Hematopoietic multipotent progenitor cell treated with erythropoietin and hydrocortisone succinate and interleukin-3 and kit ligand, for 8 days (in vitro differentiated cells): ENCODE data around the gene S100A14.
"Not testable (repeated sequence)": the region's sequence is repeated elsewhere in the genome, so short reads cannot be mapped to it uniquely, and the experiment has no call there.

ENCODE experiments used
- DNase-seq: peaks from one replicate; pipeline ENCODE4 v3.0.0-alpha.2; 2015

The S100A14 gene

DNA sequence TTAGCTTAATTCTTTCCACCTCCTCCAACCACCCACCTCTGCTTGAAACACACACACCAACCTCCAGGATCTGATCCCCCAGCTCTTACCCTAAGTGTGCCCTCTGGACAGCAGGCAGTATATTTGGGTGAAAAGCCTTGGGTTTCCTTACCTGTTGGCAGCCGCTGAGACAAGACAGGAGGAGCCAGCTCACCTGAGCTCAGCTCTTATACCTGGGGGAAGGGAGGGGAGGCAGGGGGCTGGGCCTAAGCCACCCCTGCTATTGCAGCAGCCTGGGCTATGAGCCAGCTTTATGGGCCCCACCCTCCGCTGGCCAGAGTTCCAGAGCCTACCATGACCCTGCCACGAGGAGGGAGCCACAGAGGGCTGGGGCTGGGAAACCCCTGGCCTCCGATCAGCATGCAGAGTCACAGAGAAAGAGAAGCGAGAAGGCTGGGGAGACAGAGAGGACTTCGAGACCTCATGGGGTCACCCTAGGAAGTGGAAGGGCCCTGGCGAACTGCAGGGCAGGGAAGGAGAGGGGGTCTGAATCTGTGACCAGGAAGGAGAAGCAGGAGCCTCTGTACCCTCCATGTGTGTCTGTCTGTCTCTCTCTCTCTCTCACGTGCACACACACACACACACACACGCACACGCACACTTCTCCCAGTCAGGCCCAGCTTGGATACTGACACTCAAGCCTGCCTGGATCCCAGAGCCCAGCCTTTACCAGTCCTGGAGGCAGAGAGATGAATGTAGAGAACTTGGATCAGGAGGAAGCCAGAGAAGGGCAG, at the start of gene S100A14:
Gene S100A14 (minus strand): TSS at position 182 of the 773 bp plus-strand sequence. CDS start 467 bp downstream, outside the sequence.
- DNase-seq = peak; percentile 55

DNA sequence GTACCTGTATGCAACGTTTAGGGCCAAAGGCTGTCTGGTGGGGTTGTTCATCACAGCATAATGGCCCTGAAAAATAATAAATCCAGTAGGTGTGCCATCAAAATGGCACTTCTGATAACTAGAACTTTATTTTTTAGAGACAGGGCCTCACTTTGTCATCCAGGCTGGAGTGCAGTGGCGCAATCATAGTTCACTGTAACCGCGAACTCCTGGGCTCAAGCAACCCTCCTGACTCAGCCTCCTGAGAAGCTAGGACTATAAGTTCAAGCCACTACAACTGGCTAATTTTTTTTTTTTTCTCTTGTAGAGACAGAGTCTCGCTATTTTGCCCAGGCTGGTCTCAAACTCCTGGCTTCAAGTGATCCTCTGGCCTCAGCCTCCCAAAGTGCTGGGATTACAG, 47.1 kb upstream of the S100A14 start:
- no peak for DNase-seq

DNA sequence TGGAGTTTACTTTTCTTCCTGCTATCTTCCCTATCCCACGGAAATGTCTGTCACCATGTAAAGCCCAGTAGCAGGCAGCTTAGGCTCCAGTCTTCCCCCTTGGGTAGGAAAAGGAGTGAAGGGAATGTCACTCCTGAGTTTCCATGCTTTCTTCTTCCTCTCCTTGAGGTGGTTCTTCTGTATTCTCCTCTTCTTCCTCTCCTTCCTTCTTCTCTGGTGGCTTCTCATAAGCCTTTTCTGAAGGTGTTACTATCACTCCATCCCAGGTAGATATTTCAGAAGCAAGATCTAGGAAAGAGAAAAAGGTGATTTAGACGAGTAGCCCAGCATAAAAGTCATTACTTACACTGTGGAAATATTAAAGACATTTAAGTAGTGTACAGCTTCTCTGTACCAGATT, 46.1 kb upstream of the S100A14 start:
- DNase-seq = no peak

DNA sequence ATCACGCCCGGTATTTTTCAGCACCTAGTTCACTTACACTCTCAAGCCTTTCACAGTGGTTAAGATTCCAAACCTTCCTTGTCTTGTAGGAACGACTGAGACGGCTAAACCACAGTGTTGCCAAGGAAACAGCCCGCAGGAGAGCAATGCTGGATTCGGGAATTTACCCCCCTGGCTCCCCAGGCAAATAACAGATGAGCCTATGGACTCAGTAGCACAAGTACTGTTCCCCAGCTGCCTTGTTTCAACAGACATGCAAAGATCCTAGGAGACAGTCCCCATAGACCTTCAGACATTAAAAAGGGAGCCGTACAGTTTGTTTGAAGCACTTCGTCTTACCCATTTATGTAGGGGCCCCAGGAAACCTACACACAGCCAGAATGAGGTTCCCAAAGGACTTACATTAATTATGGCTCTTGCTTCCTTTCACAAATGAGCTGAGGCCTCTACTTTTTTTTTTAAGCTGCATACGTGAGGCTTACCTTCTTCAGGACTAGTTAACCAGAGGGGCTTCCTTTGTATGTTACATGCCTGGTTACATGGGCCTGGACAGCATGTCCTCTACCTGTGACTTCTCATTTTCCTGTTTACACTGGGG, 45.1 kb upstream of the S100A14 start:
- no peak for DNase-seq

DNA sequence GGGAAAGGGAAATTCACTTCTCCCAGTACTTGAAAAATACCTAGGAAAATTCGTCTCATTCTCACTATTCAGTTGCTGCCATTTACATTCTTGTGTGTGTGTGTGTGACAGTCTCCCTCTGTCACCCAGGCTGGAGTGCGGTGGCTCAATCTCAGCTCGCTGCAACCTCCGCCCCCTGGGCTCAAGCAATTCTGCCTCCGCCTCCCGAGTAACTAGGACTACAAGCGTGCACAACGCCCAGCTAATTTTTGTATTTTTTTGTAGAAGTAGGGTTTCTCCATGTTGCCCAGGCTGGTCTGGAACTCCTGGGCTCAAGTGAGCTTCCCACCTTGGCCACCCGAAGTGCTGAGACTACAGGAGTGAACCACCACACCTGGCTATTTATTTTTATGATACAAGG, 43.5 kb upstream of the S100A14 start:
- no peak for DNase-seq

DNA sequence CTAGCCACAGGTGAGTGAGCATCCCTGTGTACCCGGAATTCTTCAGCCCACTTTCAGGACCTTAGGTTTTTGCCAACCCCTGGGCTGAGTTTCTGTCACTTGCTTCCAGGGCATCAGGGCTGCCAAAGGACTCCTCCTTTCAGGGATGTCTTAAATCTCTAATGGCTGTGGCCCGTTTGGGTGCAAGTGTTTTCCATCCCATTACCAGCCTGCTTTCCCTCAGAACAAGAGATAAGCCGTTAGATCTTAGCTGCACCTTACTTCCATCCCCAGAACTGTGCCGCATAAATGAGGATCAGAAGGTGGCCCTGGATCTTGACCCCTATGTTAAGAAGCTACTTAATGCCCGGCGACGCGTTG, 43.0 kb upstream of the S100A14 start:
- DNase-seq = no peak

DNA sequence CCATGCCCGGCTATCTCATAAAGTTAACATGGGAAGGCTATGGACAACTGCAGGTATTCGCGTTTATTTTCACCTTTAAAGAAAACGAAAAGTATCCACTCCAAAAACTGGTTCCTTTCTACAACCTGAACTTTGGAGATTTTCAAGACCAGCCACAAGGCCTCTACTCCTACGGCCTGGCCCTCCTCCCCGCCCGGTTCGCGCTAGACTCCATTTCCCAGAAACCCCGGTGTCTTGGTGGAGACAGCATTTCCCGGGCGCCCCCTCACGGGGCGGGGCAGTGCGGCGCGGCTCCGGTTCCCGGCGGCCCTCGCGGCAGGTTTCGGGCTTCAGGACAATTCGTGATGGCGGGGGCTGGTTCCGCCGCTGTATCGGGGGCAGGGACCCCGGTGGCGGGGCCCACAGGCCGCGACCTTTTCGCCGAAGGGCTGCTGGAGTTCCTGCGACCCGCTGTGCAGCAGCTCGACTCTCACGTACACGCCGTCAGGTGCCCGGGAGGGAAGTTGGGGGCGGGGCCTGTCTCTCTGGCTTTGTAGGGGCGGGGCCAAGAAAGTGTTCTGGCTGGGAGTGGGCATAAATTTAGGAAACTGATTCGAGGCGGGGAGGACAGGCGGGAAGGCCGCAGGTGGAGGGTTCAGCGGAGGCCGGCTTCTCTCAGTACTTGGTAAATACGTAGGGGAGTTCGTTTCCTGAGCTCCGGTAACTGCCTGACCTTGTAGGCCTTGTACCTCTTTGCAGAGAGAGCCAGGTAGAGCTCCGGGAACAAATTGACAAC, 42.5 kb upstream of the S100A14 start, which contains the start of gene SNAPIN:
Gene SNAPIN (plus strand): TSS at position 304 of the 775 bp plus-strand sequence. CDS start 41 bp downstream, at position 345.
- DNase-seq = peak; percentile 92

DNA sequence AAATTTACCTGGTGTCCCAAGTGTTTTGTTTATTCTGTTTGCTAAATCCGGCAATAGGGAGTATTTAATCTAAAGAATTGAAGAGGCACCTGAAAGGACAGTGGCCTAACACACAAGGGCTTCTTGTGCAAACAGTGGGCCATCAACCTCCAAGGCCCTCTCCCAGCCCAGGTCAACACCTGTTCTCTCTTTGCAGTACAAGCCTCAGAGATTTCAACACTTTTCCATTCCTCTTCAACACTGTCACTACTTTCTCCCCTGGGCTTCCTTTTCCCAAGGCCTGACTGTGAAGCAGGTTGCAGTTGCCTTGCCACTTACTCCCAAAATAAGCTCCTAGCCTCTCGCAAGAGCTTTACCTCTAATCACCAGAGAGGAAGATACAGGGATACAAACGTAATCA, 39.2 kb upstream of the S100A14 start:
- DNase-seq = no peak

DNA sequence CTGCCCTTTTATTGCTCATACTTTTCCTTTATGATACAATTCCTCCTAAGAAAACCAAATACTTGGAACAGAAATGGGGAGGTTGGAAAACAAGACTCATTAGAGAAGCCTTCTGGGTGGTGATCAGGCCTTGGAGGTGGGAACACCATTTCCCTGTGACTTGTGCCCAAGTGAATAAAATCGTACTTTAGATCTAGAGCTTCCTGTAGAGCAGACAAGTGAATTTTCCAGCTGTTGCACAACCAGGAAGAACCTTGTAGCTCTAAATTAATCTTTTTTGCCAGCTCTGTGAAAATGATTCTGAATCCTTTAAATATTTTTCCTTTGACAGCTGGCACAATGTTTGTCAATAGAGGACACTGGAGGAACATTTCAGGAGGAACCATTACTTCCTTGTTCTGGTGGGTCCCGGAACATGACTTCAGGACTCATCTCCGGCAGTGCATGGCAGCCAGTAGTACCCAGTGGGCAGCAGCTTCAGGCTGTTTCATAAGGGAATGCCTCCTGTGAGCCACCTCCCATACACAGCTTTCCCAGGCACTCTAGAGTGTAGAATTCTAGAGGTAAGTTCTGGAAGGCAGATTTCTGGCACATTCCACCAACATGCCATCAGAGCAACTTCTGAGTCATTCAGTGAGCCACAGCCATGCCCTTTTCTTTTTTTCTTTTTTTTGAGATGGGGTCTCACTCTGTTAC, 36.8 kb upstream of the S100A14 start:
- DNase-seq = no peak

DNA sequence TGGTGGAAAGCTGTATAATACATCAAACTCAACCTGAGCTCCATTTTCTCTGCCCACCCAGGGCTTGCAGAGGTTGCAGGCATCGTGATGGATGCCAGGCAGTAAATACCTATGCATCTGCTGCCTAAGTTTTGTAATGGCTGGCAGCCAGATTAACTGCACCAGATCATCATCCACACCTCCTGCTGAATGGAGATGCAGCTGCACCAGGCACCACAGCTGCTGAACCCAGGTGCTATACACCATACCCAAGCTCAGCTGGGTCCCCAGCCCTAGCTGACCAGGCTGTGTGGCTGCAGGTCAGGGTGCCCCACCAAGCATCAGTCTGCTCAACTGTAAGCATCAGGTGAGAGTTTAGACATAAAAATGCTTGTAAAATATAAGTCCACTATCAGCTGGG, 35.6 kb upstream of the S100A14 start:
- no peak for DNase-seq

DNA sequence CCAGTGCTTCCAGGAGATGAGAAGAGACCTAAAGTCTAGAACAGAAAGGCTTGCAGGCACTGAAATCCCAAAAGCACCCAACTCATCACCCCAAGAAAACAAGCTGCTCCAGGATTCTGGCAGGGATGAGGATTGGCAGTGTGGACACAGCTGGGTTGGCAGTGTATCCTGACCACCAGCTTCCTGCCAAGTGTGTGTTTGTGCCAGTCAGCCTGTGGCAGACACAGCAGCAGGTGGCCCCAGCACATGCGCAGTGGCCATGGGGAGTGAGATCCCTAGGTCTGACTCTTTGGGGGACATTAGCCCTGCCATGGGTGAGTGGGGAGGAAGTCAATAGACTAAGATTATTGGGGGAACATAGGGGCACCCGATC, 33.7 kb upstream of the S100A14 start:
- peak; percentile 22 for DNase-seq

DNA sequence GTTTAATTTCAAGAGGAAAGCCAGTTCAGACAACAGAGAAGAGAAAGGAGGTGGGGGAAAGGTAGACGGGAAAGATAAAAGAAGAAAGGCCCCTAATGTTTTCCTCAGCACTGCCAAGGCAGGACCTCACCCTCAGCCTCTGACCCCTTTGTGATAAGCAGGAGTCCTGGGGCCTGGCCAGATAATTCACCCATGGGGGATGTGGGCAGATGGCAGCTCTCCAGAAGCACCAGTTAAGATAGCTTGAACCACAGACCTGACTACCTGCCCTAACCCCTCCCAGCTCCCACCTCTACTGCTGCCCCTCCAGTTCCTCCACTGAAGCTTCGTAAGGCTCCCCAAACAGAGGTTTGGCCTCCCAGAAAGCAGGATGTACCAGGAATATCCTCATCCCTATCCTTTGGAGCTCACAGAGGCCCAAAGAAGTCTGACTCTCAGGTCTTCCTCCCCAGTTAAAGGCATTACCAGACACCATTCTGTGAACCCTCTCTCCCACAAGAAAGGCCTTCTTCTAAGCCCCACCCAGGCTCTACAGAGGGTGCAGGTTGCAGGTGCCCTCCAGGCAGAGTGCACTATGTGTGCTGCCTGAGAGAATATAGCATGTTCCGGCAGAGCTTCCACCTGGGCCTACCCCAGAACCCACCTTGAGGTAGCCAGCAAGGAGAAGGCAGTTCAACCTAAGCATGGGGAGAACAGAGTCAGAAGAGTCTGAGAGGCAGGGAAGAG, 33.2 kb upstream of the S100A14 start:
- peak; percentile 90 for DNase-seq

DNA sequence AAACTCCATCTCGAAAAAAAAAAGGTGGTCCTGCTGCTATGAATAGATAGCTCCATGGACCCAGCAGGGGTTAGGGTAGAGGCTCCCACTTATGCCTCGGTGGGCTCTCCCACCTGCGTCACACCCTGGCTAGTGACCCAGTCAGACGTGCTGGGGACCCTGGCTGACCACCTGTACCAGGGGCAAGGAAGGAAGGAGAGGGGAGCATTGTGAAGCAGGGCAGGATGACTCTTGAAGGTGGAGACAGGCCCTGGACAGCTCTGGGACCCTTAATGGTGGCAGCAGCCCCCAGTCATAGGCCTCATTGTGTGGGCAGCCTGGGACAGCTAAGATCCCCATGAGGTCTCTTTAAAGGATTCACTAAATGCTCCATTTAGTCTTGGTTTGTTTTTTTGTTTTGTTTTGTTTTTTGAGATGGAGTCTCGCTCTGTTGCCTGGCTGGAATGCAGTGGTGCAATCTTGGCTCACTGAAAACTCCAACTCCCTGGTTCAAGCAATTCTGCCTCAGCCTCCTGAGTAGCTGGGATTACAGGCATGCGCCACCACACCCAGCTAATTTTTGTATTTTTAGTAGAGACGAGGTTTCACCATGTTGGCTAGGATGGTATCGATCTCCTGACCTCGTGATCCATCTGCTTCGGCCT, 32.0 kb upstream of the S100A14 start:
- no peak for DNase-seq

DNA sequence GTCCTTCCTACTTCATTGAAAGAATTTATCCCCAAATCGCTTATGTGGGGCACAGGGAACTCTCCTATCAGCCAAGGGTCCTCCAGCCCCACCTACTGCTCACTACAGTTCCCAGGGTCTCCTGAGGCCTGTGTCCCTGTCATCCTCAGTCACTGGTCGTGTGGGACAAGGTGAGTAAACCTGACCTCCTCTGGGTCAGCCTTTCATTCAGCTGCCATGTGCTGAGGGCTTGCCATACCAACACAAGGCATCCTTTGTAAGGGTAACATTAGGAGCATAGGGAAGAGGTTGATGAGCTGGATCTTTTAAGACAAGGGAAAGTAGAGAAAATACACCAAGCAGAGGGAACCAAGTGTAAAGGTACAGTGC, 31.2 kb upstream of the S100A14 start:
- DNase-seq = peak; percentile 26

DNA sequence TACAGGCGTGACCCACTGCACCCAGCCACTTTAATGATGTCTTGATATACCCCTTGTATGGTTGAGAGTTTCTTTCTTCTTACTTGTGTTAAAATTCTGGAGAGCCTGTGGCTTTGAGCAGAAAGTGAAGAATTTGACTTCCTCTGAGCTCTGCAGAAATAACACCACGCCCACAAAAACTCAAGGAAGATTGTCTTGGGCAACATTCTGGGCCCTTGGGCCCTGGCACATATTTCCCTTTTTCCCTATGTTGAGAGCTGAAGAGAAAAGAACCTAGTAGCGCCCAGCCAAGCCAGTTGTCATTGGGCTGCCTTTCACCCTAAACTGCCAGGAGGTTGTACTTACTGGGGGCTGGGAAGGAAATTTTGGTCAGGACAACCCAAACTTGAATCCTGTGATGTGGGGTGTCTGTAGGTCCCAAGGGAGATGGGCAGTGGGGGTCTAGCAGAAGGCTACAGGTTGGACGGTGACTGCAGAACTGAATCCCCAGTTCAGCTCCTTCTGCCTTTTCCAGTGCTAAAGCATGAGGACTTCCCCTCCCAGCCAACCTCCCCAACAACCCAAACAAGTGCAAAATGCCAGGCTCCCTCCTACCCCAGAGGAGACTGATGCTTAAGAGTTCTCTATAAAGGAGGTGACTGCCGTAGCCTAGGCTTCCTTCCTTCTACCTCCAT, 30.7 kb upstream of the S100A14 start:
- DNase-seq = no peak

DNA sequence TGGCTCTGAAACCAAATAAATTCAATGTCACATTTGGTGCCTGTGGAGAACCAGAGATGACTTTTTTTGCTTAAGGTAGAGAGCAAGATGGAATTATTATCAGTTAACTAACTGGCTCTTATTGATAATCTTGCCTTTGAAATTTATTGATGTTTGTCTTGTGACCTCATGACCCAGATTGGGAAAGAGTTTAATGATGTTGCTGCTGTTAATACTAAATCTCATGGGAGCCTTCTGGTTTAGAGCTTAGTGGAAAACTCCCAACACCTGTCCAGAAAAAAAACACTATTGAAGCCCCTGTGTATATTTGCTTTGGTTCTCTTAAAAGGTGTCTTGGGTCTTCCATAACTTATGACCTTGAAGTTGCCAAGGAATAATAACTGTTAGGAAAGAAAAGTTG, 27.7 kb upstream of the S100A14 start:
- no peak for DNase-seq

DNA sequence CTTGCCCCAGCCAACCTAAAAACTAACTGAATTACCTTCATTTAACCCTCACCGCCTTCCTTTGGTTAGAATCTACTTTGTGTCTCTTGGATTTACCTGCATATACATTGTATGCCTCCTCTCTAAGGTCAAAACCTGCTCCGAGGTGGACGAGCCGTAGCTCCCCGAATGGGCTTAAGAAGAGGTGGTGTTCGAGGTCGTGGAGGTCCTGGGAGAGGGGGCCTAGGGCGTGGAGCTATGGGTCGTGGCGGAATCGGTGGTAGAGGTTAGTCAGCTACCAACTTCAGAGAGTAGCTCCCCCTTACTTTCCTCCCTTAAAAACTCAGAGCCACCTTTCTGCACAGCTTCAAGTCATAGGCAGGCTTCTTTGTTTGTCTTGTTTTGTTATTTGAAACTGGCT, 27.0 kb upstream of the S100A14 start:
- no peak for DNase-seq

DNA sequence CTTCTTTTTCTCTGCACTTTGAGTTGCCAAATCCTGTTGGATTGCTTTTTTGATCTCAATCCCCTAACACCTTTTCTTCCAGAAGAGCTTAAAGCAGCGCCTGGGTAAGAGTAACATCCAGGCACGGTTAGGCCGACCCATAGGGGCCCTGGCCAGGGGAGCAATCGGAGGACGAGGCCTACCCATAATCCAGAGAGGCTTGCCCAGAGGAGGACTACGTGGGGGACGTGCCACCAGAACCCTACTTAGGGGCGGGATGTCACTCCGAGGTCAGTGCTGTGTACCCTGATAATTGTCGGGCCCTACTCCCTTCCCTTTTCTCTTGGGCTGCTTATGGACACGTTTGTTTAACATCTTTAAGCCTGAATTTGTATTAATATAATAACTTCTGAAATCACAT, 26.0 kb upstream of the S100A14 start:
- DNase-seq = no peak

DNA sequence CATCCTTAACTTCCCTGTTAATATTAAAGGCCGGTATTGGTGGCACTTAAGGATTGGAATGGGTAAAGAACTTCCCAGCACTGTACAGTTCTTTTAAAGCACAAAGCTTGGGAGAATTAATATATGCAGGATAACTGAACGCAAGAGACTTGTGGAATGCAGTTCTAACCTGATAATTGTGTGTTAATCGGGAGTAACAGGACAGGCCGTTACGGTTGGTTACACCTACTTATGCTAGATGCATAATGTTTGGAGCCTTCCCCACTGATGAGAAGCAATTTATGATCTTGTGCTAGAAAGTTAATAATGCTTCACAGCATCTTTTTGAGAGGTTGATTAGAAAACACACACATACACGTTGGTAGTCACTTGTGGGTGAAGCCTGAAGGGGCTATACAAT, 24.7 kb upstream of the S100A14 start:
- no peak for DNase-seq

DNA sequence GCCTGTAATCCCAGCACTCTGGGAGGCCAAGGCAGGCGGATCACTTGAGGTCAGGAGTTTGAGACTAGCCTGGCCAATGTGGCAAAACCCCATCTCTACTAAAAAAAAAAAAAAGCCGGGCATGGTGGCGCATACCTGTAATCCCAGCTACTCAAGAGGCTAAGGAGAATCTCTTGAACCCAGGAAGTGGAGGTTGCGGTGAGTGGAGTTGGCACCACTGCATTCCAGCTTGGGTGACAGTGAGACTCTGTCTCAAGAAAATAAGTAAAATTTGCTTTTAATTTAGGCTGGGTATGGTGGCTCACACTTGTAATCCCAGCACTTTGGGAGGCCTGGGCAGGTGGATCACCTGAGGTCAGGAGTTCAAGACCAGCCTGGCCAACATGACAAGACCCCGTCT, 24.1 kb upstream of the S100A14 start:
- DNase-seq = not testable (repeated sequence)

DNA sequence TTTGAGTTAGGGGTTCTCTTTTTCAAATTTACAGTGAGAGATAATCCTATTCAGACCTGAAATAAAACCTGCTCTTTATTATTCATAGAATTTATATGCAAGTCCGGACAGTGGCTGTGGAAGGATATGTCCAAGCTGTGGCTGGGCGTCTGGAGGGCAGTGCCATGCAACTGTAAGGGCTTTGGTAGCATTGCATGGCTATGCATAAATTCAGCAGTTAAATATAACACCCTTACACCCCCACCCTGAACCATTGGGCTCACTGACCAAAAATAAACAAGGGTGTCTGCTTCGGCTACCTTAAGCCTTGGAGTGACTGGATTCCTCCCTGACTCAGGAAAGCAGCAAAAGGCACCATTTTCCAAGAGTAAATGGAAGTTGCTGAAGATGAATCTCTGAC, 23.2 kb upstream of the S100A14 start:
- no peak for DNase-seq

DNA sequence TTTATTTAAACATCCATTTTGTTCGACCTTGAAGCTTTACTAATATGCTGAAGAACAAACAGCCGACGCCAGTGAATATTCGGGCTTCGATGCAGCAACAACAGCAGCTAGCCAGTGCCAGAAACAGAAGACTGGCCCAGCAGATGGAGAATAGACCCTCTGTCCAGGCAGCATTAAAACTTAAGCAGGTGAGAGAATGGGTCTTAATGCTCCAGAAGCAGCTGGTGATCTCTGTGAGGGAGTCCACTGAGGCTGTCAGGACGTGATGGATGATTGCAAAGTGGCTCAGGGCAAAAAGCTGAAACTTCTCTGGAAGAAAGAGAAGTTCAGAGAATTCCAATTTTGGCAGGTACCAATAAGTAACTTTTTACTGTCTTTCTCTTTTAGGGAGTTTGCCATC, 22.1 kb upstream of the S100A14 start:
- no peak for DNase-seq
